NCI-H510A treated with DMSO at 0.1 percent for 48 hours (cell line): Measurements from ENCODE around the gene TSC2.
"Not testable (repeated sequence)": the region's sequence is repeated elsewhere in the genome, so short reads cannot be mapped to it uniquely, and the experiment has no call there.

Source experiments
- DNase-seq: peaks from one replicate; lab custom pipeline; 2025; lab: John Stamatoyannopoulos, UW

The TSC2 gene

GRCh38 chr16:2123706-2124376 lies 76.1 kb downstream of the TSC2 start:
- DNase-seq = not testable (repeated sequence)

GRCh38 chr16:2124377-2124693 lies 76.5 kb downstream of the TSC2 start:
- not testable (repeated sequence) for DNase-seq

GRCh38 chr16:2124694-2125444 lies 77.1 kb downstream of the TSC2 start:
- not testable (repeated sequence) for DNase-seq

- not testable (repeated sequence) for DNase-seq
These were observed 77.8 kb downstream of the TSC2 start for GRCh38 chr16:2125609-2126008.

GRCh38 chr16:2126161-2126743 lies 78.5 kb downstream of the TSC2 start:
- not testable (repeated sequence) for DNase-seq

GRCh38 chr16:2126928-2127556 lies 79.3 kb downstream of the TSC2 start:
- not testable (repeated sequence) for DNase-seq

- not testable (repeated sequence) for DNase-seq
These were observed 80.0 kb downstream of the TSC2 start for GRCh38 chr16:2127630-2128280.

- DNase-seq = not testable (repeated sequence)
These were observed 81.5 kb downstream of the TSC2 start for GRCh38 chr16:2129251-2129650.

GRCh38 chr16:2129890-2130447 lies 82.2 kb downstream of the TSC2 start:
- not testable (repeated sequence) for DNase-seq

- not testable (repeated sequence) for DNase-seq
These were observed 86.0 kb downstream of the TSC2 start for GRCh38 chr16:2133797-2134196.

GRCh38 chr16:2135071-2135470 lies 87.3 kb downstream of the TSC2 start:
- not testable (repeated sequence) for DNase-seq

GRCh38 chr16:2135770-2136490 lies 88.1 kb downstream of the TSC2 start, which contains the start of gene PKD1:
Gene PKD1 (minus strand): TSS chr16:2135898. CDS start chr16:2135689, 209 bp downstream.
- peak; percentile 30 for DNase-seq
